Measurements from ENCODE around the gene LRRC75A. TPM values are rescaled to one million over a fixed set of nuclear protein-coding genes. Genes with fewer than 3 reads are reported as not detected.
A peak's percentile ranks its signal among the peaks of the same experiment; 100 is the strongest.

Gene LRRC75A
- total RNA-seq, 1 donor: 1.4 TPM

DNA sequence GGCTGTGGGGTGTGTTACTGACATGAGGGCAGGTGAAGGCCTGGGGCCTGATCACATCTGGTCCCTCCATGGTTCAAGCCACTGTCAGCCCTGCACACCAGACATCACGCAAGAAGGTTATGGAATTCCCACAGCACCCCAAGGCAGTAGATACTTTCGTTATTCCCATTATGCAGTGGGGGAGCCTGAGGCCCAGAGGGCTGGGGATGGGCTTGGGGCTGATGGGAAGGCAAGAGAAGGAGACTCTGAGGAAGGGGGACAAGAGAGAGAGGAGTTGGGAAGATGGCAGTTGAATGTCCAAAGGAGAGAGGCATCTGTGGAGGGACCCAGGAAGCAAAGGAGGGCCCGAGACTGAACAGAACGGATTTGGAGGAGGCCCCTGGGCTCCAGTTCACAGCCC, 42.0 kb downstream of the LRRC75A start:
- H2AFZ ChIP-seq (ENCODE audit: low read length): no peak overlapping the region
- no peak overlapping the region for H3K27ac ChIP-seq (ENCODE audit: low read depth, low read length)
- no peaks in the 10 kb centered on the region for H3K27me3 ChIP-seq (ENCODE audit: insufficient read depth, low read length)
- H3K79me2 ChIP-seq (ENCODE audit: insufficient read depth, low read length): no peaks in the 10 kb centered on the region
- no peak overlapping the region for H3K4me3 ChIP-seq (ENCODE audit: insufficient read depth, low read length)
- H3K4me2 ChIP-seq (ENCODE audit: insufficient read depth, low read length): no peak overlapping the region
- H3K36me3 ChIP-seq (ENCODE audit: insufficient read depth, low read length): peaks cover 30% of the 10 kb centered on the region
- peaks cover 3% of the 10 kb centered on the region for H3K4me1 ChIP-seq (ENCODE audit: insufficient read depth, low read length)
- peak; percentile 65 for DNase-seq (ENCODE audit: insufficient read length, low spot score, missing footprints)
- H4K20me1 ChIP-seq (ENCODE audit: insufficient read depth, low read length): peaks cover 48% of the 10 kb centered on the region
- no peak for TF ChIP-seq CTCF (IDR thresholded peaks at IDR 0.05; ENCODE audit: extremely low read depth, low read depth, low read length)
- H3K9me3 ChIP-seq (ENCODE audit: low read depth, low read length): no peaks in the 10 kb centered on the region

GRCh38 chr17:16449121-16449570, 42.8 kb downstream of the LRRC75A start:
- Histone ChIP-seq H3K4me3 (ENCODE audit: insufficient read depth, low read length) (no peak overlapping the region), H3K4me2 (ENCODE audit: insufficient read depth, low read length) (no peak overlapping the region), H3K27ac (ENCODE audit: low read depth, low read length) (no peak overlapping the region), H3K4me1 (ENCODE audit: insufficient read depth, low read length) (peaks cover 3% of the 10 kb centered on the region), H3K9me3 (ENCODE audit: low read depth, low read length) (no peaks in the 10 kb centered on the region), H2AFZ (ENCODE audit: low read length) (no peak overlapping the region), H3K27me3 (ENCODE audit: insufficient read depth, low read length) (no peaks in the 10 kb centered on the region), H3K36me3 (ENCODE audit: insufficient read depth, low read length) (peaks cover 35% of the 10 kb centered on the region), H3K79me2 (ENCODE audit: insufficient read depth, low read length) (peaks cover 3% of the 10 kb centered on the region), H4K20me1 (ENCODE audit: insufficient read depth, low read length) (peaks cover 52% of the 10 kb centered on the region)
- DNase-seq (ENCODE audit: insufficient read length, low spot score, missing footprints): peak; percentile 69
- TF ChIP-seq CTCF (IDR thresholded peaks at IDR 0.05; ENCODE audit: extremely low read depth, low read depth, low read length): no peak

GRCh38 chr17:16448490-16448889, 43.5 kb downstream of the LRRC75A start:
- Histone ChIP-seq H3K4me1 (ENCODE audit: insufficient read depth, low read length) (peaks cover 3% of the 10 kb centered on the region), H3K79me2 (ENCODE audit: insufficient read depth, low read length) (peaks cover 9% of the 10 kb centered on the region), H3K27me3 (ENCODE audit: insufficient read depth, low read length) (no peaks in the 10 kb centered on the region), H3K9me3 (ENCODE audit: low read depth, low read length) (no peaks in the 10 kb centered on the region), H3K27ac (ENCODE audit: low read depth, low read length) (no peak overlapping the region), H2AFZ (ENCODE audit: low read length) (no peak overlapping the region), H3K4me3 (ENCODE audit: insufficient read depth, low read length) (no peak overlapping the region), H3K4me2 (ENCODE audit: insufficient read depth, low read length) (no peak overlapping the region), H4K20me1 (ENCODE audit: insufficient read depth, low read length) (peaks cover 58% of the 10 kb centered on the region), H3K36me3 (ENCODE audit: insufficient read depth, low read length) (peaks cover 41% of the 10 kb centered on the region)
- DNase-seq (ENCODE audit: insufficient read length, low spot score, missing footprints): peak; percentile 47
- no peak for TF ChIP-seq CTCF (IDR thresholded peaks at IDR 0.05; ENCODE audit: extremely low read depth, low read depth, low read length)

GRCh38 chr17:16447676-16448075, 44.3 kb downstream of the LRRC75A start:
- H3K27ac ChIP-seq (ENCODE audit: low read depth, low read length): no peak overlapping the region
- peaks cover 3% of the 10 kb centered on the region for H3K4me1 ChIP-seq (ENCODE audit: insufficient read depth, low read length)
- no peaks in the 10 kb centered on the region for H3K27me3 ChIP-seq (ENCODE audit: insufficient read depth, low read length)
- no peak overlapping the region for H2AFZ ChIP-seq (ENCODE audit: low read length)
- H3K4me3 ChIP-seq (ENCODE audit: insufficient read depth, low read length): no peak overlapping the region
- peak; percentile 43 for DNase-seq (ENCODE audit: insufficient read length, low spot score, missing footprints)
- H4K20me1 ChIP-seq (ENCODE audit: insufficient read depth, low read length): peaks cover 67% of the 10 kb centered on the region
- H3K4me2 ChIP-seq (ENCODE audit: insufficient read depth, low read length): no peak overlapping the region
- H3K9me3 ChIP-seq (ENCODE audit: low read depth, low read length): no peaks in the 10 kb centered on the region
- peaks cover 17% of the 10 kb centered on the region for H3K79me2 ChIP-seq (ENCODE audit: insufficient read depth, low read length)
- TF ChIP-seq CTCF (IDR thresholded peaks at IDR 0.05; ENCODE audit: extremely low read depth, low read depth, low read length): no peak
- H3K36me3 ChIP-seq (ENCODE audit: insufficient read depth, low read length): peaks cover 49% of the 10 kb centered on the region
